NCI-H524 (cell line): ENCODE data around the gene SMYD3.

Source experiments
- DNase-seq, 2 experiments: peaks; one replicate each; lab custom pipeline; 2025; lab: John Stamatoyannopoulos, UW

Gene SMYD3

DNA sequence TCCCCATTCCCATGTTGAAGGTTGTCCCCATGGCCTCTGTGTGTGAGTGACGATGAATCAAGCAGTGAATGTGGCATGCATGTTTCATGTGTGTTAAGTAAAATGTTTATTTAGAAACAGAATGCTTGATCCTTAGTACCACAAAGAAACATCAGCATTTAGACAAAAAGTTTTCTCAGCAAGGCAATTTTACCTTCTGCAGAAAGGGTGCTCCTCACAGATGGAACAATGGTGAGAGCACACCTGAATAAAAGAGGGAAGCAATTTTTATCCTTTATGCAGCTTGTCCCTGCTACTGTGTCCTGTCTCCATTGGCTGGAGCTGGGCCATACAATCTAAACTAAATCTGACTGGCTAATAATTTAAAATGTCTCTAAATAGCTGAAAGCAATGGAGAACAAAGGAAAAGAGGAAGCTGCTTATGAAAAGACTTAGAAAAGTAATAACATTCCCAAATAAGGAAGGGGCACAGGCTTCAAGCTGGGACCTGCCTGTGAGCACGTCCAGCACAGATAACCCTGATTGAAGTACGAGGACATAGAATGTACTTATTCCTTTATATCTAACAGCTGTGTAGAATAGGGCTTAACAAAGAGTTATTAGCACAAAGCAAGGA, 8.4 kb upstream of the SMYD3 start:
- no peak for DNase-seq

DNA sequence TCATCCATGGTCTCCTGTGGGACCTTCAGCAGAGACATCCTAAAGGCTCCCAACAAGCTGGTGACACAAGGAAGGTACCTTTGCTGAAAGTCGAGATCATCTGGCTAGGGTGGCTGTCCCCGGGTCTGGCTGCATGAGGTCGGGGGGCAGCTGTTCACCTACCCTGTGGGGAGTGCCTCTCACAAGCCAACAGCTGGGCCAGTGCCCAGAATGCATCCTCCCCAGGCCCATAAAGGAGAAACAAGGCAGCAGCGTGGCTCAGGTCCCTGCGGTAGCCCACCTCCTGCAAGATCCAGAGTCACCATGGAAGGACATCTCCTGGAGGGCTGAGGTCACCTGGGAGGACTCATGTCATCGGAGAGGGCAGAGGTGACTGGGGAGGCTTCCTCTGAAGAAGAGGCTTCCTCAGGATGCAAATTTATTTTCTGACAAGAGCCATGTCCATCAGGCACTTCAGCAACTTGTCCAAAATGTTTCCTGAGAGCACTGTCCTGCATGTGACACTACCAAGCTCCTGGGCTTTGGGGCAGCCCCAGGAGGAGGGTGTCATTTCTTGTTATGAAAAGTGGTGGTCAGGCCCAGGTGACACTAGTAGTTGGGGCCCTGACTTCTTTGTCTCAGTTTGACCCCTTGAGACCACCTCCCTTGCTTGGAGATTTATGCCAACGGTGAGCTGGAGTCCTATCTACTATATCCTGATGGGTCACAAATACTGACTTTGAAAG, 6.7 kb upstream of the SMYD3 start:
- no peak for DNase-seq

DNA sequence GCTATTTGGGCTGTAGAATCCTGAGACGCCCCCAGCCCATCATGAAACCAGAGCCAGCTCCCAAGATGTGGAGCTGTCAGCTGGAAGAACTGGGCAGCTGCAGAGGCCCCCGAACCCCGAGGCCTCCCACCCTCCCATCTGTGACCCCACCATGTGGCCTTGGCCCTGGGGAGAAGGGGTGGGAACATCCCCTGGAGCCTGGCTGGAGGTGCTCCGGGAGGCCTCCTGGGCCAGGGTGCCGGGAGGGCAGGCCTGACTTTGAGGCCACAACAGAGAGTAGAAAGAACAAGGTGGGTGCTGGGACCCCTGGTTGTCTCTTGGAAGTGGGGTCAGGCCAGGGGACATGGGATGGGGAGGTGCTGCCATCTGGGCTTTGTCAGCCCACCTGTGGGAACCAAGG, 6.0 kb upstream of the SMYD3 start:
- no peak for DNase-seq

DNA sequence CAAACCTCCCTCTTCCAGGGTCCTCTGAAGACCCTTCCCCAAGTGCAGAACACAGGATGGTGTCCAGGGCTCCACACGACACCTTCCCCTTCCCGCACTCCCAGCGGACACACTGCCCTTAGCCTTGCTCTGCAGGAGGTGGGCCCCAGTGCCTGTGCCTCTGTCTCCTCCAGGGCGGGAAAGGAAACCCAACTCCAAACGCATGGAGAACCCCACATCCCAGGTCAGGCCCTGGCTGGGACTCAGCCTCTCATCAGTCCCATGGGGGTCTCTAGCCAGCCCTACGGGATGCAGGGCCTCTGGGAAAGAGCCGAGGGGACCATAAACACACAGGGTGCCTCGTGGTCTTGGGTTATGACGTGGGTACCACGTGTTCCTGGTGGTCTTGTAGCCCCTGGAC, 5.6 kb upstream of the SMYD3 start:
- DNase-seq: no peak

DNA sequence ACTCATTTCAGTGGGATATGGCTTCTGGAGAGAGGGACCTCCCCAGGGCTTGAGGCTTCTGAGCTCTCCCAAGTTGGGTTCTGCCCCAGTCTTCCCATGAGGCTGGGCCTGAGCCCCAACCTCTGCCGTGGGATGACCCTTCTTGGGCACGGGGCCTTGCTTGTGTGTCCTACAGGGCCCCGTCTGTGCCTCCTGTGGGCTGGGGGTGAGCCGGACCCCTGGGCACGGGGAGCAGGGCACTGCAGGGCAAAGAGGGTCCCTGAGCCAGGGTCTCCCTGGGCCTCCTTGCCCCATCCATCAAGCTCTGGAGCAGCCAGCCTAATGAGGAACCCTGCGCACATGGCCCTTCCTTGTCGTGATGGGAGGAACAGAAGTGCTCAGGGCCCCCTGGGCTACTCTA, 5.2 kb upstream of the SMYD3 start:
- DNase-seq: no peak

DNA sequence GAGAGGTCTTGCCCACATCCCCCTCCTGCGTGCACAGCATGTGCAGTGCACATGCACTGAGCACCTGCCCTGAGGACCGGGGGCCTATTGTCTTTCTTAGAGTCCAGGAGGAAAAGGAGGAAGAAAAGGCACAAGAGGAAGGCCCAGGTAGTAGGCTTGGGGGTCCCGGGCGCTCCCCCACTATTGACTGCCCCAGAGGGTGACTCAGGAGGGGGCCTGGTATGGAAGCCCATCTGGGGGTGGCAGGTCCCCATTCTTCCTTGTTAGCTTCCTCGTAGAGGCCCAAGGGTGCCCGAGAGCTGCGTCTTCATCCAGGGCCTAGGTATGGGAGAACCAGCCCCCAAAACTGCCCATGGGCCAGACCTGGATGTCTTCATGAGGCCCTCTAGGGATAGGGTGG, 4.1 kb upstream of the SMYD3 start:
- DNase-seq: no peak

DNA sequence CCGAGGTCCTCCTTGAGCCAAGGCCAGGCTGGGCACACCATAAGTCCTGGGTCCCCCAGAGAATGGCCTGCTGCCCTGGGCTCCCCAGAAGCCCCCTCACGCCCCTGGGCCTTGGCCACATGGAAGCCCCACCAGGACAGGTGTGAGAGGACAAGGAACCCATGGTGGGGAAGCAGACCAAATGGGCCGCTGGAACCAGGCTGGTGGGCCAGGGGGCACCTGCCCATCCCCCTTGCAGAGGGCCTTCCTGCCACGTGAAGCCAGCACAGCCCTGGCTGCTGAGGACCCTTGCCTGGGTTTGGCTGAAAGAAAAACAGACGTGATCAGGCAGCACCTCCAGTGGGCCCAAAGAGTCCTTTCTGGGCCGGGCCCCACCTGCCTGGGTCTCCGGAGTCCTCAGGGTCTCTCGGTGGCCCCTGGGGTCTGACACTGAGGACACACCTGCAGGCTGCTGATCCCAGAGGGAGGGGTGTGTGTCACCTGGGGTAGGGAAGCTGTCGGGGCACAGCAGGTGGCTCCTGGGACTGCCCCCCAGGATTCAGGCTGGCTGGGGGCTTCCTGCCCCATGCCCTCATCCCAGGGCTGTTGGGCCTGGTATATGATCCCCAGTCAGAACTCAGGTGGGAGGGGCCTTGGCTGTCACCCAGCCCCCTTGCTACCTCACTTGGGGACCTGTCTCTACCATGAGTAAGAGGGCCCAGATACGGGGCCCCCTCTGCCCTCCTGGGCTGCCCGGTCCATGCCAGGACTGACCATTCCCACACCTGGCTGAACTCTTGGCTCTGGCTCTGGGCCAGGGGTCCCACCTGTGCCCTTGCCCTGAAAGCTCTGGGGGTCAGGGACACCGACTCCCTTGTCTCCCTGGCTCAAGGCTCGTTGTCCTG, 3.3 kb upstream of the SMYD3 start:
- DNase-seq: no peak

DNA sequence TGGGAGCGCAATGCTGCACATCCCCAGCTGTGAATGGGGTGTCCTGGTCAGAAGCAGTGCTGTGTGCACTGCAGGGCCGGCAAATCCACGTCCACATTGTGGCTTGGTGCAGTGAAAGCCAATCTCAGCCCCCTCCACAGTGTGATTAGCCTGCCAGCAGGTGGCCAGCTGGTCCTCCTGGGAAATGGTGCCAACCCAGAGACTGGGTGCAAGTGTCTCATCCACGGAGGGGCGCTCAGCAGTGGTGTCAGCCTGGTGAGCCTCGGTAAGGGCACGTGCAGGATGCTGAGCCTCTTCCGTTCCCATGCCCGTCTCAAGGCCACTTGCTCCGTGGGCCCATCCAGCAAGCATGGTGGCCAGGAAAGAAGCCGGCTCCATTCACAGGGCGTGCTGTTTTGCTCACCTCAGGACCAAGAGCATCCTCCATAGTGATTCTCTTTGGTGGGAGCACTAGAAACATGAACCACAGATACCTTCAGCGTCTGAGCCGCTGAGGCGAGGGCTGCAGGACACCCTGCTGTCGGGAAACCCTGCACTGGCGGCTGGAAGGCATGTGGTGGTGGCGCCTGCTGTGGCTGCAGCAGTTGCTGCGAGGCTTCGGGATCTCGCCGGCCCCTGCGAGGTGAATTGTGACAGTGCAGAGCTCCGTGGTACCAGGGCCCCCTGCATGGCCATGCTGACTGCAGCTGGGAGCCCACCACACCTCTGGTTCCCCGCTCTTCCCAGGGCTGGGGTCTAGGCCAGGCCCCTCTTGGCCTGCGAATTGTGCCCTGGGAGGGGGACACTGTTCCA, 2.0 kb upstream of the SMYD3 start:
- peak in 1 of 2 experiments; percentile 10 for DNase-seq

DNA sequence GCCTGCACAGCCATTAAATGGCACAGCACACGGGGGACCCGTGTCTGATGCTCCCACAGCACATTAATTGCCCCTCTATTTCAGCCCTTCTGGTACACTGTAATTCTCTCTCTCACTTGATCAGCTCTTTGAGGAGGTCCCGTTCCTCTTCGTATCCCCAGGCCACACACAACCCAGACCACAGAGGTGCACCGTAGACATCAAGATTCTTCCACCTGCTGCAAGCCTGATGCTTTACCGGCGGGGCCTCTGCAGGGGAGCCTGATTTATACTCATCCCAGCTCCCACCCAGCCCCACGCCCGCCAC, 759 bp downstream of the SMYD3 start:
- no peak for DNase-seq

DNA sequence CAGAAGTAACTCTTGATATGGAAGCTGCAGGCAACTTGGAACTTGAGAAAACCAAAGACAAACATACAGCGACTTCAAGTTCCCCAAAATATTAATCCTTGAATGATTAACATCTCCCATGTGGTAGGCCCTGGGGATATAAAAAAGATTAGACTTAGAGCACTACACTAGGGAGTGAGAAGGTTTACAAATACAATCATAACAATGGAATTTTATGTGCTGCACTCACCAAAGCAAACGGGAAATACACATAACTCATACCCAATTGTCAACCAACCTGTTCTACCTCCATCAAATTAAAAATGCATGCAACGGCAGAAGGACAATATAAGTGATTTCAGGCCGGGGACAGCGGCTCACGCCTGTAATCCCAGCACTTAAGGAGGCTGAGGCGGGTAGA, 3.7 kb downstream of the SMYD3 start:
- no peak for DNase-seq

DNA sequence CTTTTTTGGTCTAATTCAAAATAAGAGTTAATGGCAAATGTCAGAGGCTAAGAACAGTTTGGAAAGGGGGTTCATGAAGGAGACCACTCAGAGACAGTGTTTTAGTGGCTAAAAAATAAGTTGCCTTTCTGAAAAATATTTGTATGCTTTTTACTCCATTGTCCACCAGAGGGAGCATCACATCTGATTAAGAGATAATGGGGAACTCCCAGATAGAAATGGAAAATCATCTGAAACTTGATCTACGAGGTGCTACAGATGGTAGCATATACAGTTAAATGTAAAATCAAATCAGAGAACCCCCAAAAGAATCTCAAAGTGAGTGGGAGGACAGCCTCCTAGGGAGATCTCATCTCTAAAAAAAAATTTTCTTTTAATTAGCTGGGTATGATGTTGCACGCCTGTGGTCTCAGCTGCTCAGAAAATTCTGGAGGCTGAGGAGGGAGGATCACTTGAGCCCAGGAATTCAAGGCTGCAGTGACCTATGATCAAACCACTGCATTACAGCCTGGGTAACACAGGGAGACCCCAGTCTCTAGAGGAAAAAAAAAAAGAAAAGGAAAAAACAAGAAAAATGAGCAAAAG, 9.7 kb downstream of the SMYD3 start:
- peak; percentile 23 to 77 for DNase-seq

DNA sequence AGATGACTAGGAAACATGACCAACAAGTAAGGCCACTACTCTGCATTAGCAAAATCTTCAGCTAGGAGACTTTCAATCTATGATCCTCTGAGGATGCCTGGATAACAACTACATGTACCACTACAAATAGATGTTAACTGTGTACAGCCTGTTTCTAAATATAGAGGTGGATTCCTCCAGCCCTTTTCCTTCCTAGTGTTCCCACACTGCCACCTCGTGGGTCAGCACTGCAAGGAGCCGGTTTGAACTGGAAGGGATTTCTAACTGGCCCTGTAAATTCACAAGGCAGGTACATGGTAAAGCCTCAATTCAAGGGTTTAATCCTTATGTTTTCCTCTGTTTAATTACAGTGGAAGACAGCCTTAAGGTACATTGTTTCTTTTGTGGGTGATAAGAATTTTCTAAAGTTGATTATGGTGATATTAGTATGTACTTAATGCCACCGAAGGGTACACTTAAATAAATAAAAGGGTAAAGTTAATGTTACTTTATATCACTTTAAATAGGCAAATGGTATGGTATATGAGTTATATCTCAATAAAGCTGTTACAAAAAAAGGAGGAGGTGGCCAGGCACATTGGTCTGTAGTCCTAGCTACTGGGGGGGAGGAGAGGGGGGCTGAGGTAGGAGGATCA, 14.4 kb downstream of the SMYD3 start:
- peak; percentile 32 to 72 for DNase-seq

DNA sequence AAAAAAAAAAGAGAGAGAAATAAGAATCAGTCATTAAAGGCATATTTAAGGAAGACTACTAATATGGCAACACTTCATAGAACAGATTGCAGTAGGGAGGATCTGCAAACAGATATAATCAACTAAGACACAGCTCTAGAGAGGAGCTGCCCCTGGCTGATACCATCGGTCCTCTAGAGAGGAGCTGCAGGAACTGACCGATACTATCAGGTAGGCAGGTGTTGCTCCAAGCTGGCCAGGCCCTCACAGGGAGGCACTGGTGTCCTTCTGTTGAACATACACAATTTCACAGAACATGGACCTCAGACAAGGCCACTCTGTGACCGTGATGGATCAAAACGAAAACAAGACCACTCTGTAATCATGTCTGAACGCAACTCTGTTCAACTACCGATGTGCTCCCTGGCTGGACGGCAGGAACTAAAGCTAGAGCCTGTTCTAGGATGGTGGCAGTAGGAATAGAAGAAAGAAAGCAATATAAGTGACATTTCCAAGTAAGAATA, 15.5 kb downstream of the SMYD3 start:
- no peak for DNase-seq

DNA sequence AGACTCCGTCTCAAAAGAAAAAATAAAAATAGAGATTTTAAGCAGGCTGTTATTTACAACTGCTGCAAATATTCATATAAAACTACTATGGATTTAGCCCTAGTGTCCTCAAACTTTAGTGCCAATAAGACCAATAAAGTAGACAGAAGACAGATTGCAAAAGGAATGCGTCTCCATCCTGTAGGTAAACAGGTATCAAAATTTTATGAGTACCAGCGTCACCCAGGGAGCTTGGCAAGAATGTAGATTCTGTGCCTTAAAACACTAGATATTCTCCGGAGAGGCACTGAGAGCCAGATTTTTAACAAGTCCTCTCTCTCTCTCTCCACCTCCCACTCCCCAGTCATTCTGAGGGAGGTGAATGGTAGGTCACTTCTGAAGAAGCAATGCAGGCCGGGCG, 18.4 kb downstream of the SMYD3 start:
- no peak for DNase-seq

DNA sequence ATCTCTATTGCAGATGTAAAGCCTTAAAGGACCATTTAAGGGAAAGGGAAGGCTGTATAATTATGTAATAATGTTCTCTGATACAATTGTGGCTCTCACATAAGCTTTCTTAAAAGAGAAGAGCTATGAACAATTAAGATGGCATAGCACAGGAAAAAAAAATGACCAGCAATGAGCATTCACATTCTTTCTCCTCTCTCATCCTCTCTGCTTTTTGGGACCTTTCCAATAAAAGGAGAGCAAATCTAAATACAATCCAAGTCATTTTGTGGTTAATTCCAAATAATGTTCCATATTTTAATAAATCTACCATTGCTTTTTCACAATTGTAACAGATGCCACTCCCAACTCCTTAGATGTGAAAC, 23.5 kb downstream of the SMYD3 start:
- no peak for DNase-seq

DNA sequence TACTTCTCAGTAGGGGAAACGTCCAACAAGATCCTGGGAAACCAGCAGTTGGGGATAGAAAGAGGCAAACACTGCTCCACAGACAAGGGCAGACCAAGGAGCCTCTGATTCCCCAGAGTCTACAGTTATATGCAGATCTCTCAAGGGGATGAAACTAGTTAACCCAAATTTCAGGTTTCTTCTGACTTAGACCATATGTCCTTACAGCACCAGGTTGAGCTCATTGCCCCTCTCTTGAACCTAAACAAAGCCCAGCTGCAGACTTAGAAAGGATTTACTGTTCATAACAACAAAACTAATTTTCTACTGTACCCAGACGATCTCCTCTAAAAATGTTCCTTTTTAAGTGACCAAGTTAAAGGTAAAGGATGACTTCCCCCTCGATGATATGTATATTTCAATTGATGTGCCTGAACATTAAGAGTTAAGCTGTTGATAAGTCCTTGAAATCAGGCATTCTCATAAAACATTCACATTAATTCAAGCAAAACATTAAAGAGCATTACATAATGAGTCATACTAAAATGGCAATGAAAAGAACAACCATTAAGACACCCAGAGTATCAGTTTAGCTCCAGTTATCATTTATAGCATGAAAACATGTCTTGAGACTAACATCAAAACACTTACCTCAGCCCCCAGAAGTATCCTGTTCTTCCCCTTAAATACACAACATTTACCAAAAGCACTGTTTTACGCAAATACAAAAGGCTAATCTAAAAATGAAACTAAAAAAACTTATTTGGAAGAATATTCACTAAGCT, 24.1 kb downstream of the SMYD3 start:
- peak; percentile 48 to 87 for DNase-seq

DNA sequence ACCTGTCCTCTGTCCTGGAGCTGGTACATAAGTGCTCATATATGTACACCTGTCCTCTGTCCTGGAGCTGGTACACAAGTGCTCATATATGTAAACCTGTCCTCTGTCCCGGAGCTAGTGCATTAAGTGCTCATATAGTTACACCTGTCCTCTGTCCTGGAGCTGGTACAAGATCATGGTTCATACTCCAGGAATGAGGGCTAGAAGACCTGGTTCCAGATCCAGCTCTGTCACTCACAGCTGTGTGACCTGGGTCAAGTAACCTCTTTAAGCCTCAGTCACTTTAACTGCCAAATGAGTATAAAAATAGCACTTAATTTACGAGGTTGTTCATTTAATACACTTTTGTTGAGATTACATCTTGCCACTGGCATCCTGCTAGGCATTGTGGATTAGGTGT, 28.0 kb downstream of the SMYD3 start:
- DNase-seq: no peak

DNA sequence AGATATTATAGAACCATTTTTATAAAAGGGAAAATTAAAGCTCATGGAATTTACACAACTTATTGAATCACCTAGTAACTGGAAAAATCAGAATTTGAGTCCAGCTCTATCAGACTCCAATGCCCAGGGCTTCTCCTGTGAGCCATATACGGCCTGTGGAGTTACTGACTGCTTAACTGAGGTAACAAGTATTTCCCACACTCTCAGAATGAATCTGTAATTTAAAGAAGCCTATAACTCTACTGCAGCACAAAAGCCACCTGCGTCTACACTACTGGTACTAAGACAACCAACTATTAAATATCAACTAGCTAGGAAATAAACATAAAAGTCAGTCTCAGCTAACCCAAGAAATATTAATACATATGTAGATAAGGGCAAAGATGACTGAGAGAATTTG, 29.4 kb downstream of the SMYD3 start:
- DNase-seq: no peak

DNA sequence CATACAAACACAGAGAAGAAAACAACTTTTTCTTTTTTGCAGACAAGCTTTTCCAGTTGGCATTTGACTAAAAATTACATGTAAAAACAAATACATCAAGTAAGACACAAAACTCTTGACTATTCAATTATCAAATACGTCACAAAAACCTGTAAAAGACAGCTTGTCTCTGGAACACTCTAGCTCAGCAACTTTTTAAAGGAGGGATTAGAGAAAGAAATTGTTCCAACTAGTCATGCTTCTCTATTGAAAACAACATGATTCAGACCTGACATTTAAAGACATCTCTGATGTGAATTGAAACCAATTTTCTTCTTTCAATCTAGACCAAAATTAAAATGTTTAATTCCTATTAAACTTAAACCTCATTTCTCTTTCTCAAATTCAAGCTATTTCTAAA, 30.3 kb downstream of the SMYD3 start:
- no peak for DNase-seq

DNA sequence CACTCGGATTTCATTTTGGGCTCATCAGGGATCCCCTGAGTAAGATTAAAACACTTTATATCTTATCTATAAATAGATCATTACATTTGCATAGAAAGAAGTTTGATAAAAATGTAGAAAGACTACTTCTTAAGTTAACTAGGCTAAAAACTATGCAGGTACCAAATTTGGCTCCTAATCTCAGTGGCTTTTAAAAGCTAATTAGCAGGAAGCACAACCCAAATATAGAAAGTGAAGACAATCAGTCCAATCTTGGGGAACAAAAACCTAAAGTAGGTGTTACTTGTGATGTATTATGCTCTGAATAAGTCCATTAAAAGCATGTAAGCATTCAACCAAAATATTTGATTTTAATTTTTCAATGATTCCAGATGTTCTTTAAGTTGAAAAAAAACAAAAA, 35.4 kb downstream of the SMYD3 start:
- no peak for DNase-seq

DNA sequence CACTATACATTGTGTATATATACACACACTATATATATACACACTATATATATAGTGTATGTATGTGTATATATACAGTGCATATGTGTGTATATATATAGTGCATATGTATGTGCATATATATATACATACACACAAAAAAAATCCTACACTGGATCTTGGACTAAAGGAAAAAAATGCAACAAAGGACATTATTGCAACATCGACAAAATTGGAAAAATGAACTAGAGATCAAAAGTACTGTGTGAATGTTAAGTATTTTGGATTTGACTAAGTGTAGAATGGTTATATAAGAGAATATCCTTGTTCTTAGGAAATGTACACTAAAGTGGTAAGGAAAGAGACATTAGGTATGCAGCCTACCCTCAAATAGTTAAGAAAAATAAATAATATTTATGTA, 36.5 kb downstream of the SMYD3 start:
- DNase-seq: no peak
